Erythroblast (primary cell): ENCODE measurements around the gene CDYL.

Experiments used
- GATA1 ChIP-seq: IDR thresholded peaks from 2 replicates; pipeline ENCODE4 v1.6.1; 2011; ENCODE audit warnings: low read depth, mild to moderate bottlenecking, control low read depth, low read length, moderate library complexity
- POLR2A ChIP-seq: IDR thresholded peaks from 2 replicates; pipeline ENCODE4 v1.6.1; 2011; ENCODE audit warnings: mild to moderate bottlenecking, low read length

GRCh38 chr6:4803343-4803744, 27.1 kb downstream of the CDYL start:
- TF ChIP-seq POLR2A (no peak), GATA1 (no peak)
